Loucy (cell line): ENCODE data around the gene HSD17B12.

Source experiments
- H2AFZ ChIP-seq: fragments of 200-600 bp; sonication (generic); 2 replicates; pipeline ENCODE4 v1.6.0; 2016; ENCODE audit warnings: antibody characterized with exemption, mild to moderate bottlenecking, low read length, moderate library complexity
- H3F3A ChIP-seq: fragments of 200-600 bp; 2 replicates; pipeline ENCODE4 v1.6.0; 2016; ENCODE audit warnings: antibody characterized with exemption, low read depth, mild to moderate bottlenecking
- H3K27me3 ChIP-seq: fragments of 200-600 bp; sonication (generic); 2 replicates; pipeline ENCODE4 v1.6.1; 2014; ENCODE audit warnings: low read length, mild to moderate bottlenecking; ENCODE audit not compliant: insufficient read depth, poor library complexity, severe bottlenecking
- H3K36me3 ChIP-seq: fragments of 200-600 bp; sonication (generic); 2 replicates; pipeline ENCODE4 v1.6.1; 2016; ENCODE audit warnings: low read length; ENCODE audit not compliant: insufficient read depth
- H3K4me1 ChIP-seq: fragments of 200-600 bp; sonication (generic); 2 replicates; pipeline ENCODE4 v1.5.1; 2014; ENCODE audit warnings: low read length, mild to moderate bottlenecking; ENCODE audit not compliant: insufficient read depth, poor library complexity, severe bottlenecking
- H3K4me2 ChIP-seq: fragments of 200-600 bp; sonication (generic); 2 replicates; pipeline ENCODE4 v1.6.0; 2014; ENCODE audit warnings: antibody characterized with exemption, low read length, low read depth, mild to moderate bottlenecking; ENCODE audit not compliant: poor library complexity, severe bottlenecking
- H3K4me3 ChIP-seq: fragments of 200-600 bp; sonication (generic); 2 replicates; pipeline ENCODE4 v1.5.1; 2014; ENCODE audit warnings: low read length, mild to moderate bottlenecking, mixed read lengths; ENCODE audit not compliant: poor library complexity, severe bottlenecking
- H3K79me2 ChIP-seq: fragments of 200-600 bp; sonication (generic); 2 replicates; pipeline ENCODE4 v1.6.1; 2014; ENCODE audit warnings: low read length; ENCODE audit not compliant: insufficient read depth
- H3K9ac ChIP-seq: fragments of 200-600 bp; sonication (generic); 2 replicates; pipeline ENCODE4 v1.6.0; 2014; ENCODE audit warnings: mild to moderate bottlenecking, low read depth, low read length, moderate library complexity; ENCODE audit not compliant: poor library complexity, severe bottlenecking
- H3K9me2 ChIP-seq: fragments of 200-600 bp; sonication (generic); replicated peaks from 2 replicates; pipeline ENCODE4 v1.6.1; 2016; ENCODE audit warnings: low read depth, low read length, mixed read lengths
- H3K9me3 ChIP-seq: fragments of 200-600 bp; sonication (generic); 2 replicates; pipeline ENCODE4 v1.6.1; 2014; ENCODE audit warnings: mild to moderate bottlenecking, antibody characterized with exemption, low read length, low read depth; ENCODE audit not compliant: insufficient read depth
- H4K20me1 ChIP-seq: fragments of 200-600 bp; sonication (generic); 2 replicates; pipeline ENCODE4 v1.6.0; 2014; ENCODE audit warnings: antibody characterized with exemption, low read length, mild to moderate bottlenecking; ENCODE audit not compliant: insufficient read depth, poor library complexity, severe bottlenecking
- CTCF ChIP-seq: fragments of 200-600 bp; sonication (generic); conservative IDR thresholded peaks from 2 replicates; pipeline ENCODE4 v1.5.1; 2014; ENCODE audit warnings: mild to moderate bottlenecking, antibody characterized with exemption, low read length
- EZH2phosphoT487 ChIP-seq: fragments of 200-600 bp; IDR thresholded peaks from 2 replicates; pipeline ENCODE4 v1.6.1; 2018; ENCODE audit warnings: antibody characterized with exemption, mild to moderate bottlenecking, moderate library complexity, borderline replicate concordance

Gene HSD17B12

GRCh38 chr11:43903969-43904368, 223.4 kb downstream of the HSD17B12 start:
- no peak overlapping the region for H2AFZ ChIP-seq
- no peaks in the 10 kb centered on the region for H3K9me2 ChIP-seq
- no peak overlapping the region for H3K9ac ChIP-seq
- H3F3A ChIP-seq = no peaks in the 10 kb centered on the region
- no peaks in the 10 kb centered on the region for H3K27me3 ChIP-seq
- H3K36me3 ChIP-seq = peaks cover 47% of the 10 kb centered on the region; the same call in 1 of the 2 replicates
- H3K9me3 ChIP-seq = no peaks in the 10 kb centered on the region
- no peak overlapping the region for H3K4me3 ChIP-seq
- H4K20me1 ChIP-seq = no peaks in the 10 kb centered on the region
- H3K79me2 ChIP-seq = no peaks in the 10 kb centered on the region
- H3K4me2 ChIP-seq = no peak overlapping the region
- H3K4me1 ChIP-seq = no peaks in the 10 kb centered on the region
- TF ChIP-seq CTCF (no peak), EZH2phosphoT487 (no peak)

- Histone ChIP-seq H3K9ac (no peak overlapping the region), H3K27me3 (no peaks in the 10 kb centered on the region), H3K79me2 (no peaks in the 10 kb centered on the region), H3K4me1 (no peaks in the 10 kb centered on the region), H3K9me2 (no peaks in the 10 kb centered on the region), H3K4me2 (no peak overlapping the region), H2AFZ (no peak overlapping the region), H3K9me3 (no peaks in the 10 kb centered on the region), H3F3A (no peaks in the 10 kb centered on the region), H3K4me3 (no peak overlapping the region), H3K36me3 (peaks cover 46% of the 10 kb centered on the region; the same call in 1 of the 2 replicates), H4K20me1 (no peaks in the 10 kb centered on the region)
- TF ChIP-seq CTCF = no peak
- TF ChIP-seq EZH2phosphoT487 = no peak
Measured at GRCh38 chr11:43904742-43905535, 224.4 kb downstream of the HSD17B12 start.

- no peak overlapping the region for H3K9ac ChIP-seq
- TF ChIP-seq CTCF (no peak), EZH2phosphoT487 (no peak)
- no peak overlapping the region for H2AFZ ChIP-seq
- no peaks in the 10 kb centered on the region for H3K4me1 ChIP-seq
- no peaks in the 10 kb centered on the region for H3K27me3 ChIP-seq
- H4K20me1 ChIP-seq = no peaks in the 10 kb centered on the region
- no peak overlapping the region for H3K4me2 ChIP-seq
- H3K9me2 ChIP-seq = no peaks in the 10 kb centered on the region
- H3K36me3 ChIP-seq = peaks cover 53% of the 10 kb centered on the region; the same call in 1 of the 2 replicates
- H3K9me3 ChIP-seq = no peaks in the 10 kb centered on the region
- H3K4me3 ChIP-seq = no peak overlapping the region
- H3F3A ChIP-seq = no peaks in the 10 kb centered on the region
- no peaks in the 10 kb centered on the region for H3K79me2 ChIP-seq
Measured at GRCh38 chr11:43905813-43906241, 225.3 kb downstream of the HSD17B12 start.
